Measurements from ENCODE around the gene ELK3.

The ELK3 gene

DNA sequence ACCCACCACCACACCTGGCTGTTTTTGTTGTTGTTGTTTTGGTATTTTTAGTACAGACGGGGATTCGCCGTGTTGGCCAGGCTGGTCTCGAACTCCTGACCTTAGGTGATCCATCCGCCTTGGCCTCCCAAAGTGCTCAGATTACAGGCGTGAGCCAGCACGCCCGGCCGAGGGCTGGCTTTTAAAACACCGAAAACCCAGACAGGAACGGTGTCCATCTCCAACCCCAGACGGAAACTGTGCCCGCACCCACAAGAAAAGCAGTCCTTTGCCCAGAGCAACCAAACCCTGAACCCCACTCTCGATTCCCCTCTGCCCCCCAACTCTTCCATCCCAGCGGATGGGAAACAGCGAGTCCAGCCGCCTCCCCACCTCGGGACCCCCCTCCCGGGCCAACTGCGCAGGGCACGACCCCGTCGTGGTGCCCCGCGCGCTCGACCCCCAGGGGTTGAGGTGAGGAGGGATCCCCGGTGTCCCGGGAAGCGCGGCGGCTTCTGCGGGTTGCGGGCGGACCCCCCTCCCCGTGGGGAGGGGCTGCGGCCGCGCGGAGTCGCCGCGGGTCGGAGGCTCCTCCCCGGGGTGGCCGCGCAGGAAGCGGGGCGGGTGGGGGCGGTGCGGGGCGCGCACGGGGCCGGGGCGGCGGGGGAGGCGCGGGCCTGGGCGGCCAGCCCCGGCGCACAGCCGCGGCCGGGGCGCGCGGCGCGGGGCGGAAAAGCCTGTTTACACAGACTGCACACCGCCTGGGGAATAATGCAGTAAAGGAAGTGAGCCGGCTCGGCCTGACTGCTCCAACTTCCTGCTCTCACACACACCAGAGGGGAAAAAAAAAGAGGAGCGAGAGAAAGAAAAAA lies at the start of gene ELK3:
TSS of gene ELK3 (plus strand) at position 651 of the 851 bp plus-strand sequence.
- peak; percentile 73 for DNase-seq

GRCh38 chr12:96146747-96147146 lies 47.4 kb upstream of the ELK3 start:
- DNase-seq: no peak

GRCh38 chr12:96150442-96150841 lies 43.7 kb upstream of the ELK3 start:
- no peak for DNase-seq

DNA sequence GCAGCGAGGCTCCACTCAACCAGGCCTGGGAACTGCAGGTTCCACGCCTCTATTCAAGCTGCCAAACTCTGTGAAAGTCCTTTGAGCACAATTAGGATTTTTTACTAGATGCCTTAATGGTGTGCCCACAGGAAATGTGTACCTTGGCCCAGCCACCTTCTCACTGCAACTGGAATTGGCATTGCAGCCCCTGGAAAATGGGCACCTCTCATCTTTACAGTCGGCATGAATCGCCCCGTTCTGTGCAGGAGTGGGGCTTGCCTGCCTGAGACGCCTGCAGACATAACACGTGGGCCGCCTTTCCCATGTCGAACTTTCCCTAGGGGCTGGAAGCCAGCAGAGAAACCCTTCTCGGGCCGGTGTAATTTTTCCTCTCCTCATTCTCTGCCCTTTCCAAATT lies 42.0 kb upstream of the ELK3 start:
- DNase-seq: no peak

DNA sequence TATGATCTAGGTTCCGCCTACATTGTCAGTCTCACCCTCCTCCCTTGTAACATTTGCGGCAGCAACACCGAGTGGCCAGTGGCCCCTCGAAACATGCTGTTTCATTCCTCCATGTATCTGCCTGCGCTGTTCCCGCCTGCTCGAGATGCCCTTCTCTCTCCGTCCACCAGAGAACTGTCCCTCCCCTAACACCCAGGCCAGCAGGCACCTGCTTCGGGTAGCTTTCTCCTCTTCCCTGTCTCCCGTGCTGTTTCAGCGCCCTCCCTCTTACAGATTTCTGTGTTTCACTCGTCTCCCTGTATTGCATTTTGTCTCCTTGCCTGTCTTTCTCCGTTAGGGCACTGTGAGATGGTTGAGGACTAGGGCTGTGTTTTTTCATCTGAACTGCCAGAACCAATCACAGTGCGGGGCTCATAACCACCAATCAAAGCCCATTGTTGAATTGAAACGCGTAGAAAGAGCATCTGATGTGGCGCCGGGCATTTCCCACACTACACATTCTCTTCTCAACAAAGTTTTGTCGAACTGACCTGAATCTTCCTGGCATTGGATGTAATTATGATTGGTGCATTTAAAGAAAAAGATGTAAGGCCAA lies 40.9 kb upstream of the ELK3 start:
- DNase-seq: no peak

GRCh38 chr12:96155181-96155580 lies 39.0 kb upstream of the ELK3 start:
- no peak for DNase-seq

- no peak for DNase-seq
These were observed 38.4 kb upstream of the ELK3 start for GRCh38 chr12:96155781-96156180.

GRCh38 chr12:96156211-96156610 lies 38.0 kb upstream of the ELK3 start:
- no peak for DNase-seq

GRCh38 chr12:96157427-96157826 lies 36.7 kb upstream of the ELK3 start:
- no peak for DNase-seq

- no peak for DNase-seq
These were observed 29.0 kb upstream of the ELK3 start for GRCh38 chr12:96164951-96165811.

GRCh38 chr12:96166765-96167164 lies 27.4 kb upstream of the ELK3 start:
- no peak for DNase-seq

DNA sequence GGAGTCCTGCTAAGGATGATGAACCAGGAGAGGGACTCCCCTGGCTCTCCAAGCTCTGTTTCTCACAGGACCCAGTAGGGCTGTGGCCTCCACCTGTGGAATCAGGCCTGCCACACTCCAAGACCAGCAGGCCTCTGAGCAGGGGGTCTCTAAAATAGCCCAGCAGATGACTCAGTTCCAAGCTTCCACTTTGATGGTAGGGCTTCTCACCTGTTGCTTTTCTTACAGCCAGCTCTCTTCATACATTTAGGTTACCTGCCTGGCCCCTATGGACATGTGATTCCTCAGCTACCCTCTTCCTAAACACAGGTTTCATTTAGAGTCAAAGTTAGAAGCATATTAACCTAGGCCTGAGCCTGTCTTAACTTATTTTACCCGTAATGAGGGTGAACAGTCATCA lies 26.7 kb upstream of the ELK3 start:
- no peak for DNase-seq

DNA sequence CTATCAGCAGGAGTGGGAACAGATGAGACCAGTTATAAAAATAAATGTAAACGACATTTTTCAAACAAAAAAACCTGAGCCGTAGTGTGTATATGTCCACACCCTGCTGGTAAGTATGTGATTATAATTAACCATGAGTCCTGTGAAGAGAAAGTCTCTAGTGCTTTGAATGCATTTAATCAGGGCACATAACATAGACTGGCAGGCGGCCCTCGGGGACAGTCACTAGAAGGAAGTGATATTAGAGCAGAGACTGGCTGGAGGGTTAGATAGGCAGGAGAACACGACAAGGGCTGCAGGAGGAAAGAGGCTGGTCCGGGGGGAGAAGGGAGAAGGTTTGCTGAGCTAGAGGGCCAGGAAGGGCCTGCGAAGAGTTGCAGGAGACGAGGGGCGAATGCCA lies 23.8 kb upstream of the ELK3 start:
- no peak for DNase-seq

GRCh38 chr12:96170762-96171161 lies 23.4 kb upstream of the ELK3 start:
- DNase-seq: no peak

GRCh38 chr12:96171905-96172304 lies 22.3 kb upstream of the ELK3 start:
- no peak for DNase-seq

DNA sequence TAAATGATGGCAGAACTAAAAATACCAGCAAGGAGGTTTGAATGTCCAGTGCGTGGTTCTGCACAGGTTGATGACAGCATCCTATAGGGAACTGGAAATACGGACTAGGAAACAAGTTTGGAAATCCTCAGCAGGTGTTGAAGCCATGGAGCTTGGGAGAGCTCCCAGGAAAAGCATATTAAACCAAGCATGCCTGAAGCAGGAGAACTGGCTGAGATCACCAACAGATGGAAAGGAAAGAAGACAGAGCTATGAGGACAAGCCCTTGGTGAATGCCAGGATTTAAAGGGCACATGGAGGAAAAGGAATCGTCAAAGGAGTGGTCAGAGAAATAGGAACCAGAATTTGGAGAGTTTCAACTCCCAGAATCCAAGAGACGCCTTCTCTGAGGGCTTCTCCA lies 21.2 kb upstream of the ELK3 start:
- DNase-seq: no peak

GRCh38 chr12:96176575-96176974 lies 17.6 kb upstream of the ELK3 start:
- DNase-seq: no peak

- peak; percentile 36 for DNase-seq
These were observed 17.2 kb upstream of the ELK3 start for GRCh38 chr12:96177013-96177412.

DNA sequence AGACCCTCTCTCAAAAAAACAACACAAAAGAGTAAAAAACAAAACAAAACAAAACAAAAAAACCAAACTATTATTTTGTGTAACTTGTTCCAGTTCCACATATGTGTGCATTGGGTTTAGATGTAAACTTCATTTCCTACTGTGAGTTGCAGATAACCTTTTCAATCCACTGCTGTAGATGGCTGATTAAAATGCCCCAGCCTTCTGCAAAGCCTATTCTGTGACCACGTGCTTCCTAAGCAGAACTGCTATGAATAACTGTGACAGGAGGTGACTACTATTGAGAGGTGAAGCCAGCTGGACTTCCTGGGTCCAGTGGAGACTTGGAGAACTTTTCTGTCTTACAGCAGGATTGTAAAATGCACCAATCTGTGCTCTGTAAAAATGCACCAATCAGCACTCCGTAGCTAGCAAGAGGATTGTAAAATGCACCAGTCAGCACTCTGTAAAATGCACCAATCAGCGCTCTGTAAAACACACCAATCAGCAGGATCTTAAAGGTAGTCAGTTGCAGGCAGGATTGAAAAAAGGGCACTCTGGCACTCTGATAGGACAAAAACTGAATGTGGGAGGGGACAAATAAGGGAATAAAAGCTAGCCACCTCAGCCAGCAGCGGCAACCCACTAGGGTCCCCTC lies 10.3 kb upstream of the ELK3 start:
- no peak for DNase-seq

DNA sequence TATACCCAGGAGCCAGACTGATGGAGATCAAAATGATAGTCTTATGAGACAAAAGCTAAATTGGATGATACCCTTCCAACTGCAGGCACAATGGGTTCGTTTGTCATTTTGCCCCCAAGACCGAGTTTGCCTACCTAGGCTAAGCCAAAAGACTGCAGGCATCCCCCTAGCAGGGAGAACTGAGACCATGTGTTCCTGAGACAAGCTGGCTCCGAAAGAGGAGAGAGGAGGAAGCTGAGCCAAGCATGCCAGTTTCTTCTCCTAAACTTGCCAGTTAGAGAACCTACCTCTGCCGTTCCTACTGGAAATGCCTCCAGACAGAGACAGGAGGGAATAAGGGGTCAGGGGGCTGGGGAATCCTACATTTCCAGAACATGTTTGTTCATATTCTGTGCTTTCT lies 8.3 kb upstream of the ELK3 start:
- DNase-seq: no peak

DNA sequence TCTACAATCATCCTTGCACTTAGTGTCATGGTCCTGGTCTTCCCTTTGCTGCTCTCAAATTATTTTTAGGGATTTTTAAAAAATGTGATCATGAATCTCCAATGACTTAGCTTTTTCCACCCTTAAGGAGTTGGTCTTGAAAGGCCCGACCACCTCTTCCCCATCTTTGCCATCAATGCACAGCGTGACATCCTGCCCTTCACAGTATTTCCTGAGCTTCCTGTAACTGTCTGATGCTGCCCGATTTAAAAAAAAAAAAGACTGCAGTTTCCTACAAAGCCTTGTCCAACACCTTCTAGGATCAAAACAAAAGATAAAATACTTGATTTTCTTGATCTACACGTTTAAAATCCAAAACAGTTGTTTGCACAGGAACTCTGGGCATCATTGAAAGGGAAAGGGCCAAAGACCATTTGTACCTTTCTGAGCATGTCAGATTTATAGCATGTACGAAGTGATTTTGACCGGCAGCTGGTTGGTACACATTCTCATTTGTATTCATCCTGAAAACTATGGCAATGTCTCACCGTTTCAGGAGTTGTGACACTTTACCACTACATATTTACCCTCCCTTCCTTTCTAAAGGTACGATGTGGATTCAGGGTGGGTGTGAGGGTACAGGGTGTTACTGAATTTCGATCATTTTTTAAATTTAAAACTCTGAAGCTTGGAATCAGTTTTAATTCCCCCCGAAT lies 7.4 kb upstream of the ELK3 start:
- DNase-seq: no peak

DNA sequence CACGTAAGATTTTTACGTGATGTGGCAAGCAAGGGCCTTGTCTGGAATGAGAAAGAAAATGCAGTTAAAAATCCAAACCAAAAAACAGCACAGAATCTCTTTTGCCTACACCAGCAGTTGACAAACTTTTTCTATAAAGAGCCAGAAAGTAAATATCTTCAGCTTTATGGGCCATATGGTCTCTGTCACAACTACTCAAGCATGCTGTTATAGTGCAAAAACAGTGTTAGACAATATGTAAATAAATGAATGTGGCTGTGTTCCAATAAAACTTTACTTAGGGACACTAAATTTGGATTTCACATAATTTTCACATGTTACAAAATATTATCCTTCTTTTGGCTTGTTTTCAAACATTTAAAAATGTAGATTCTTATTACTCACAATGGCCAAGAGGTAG lies 6.2 kb upstream of the ELK3 start:
- no peak for DNase-seq

GRCh38 chr12:96189781-96190180 lies 4.4 kb upstream of the ELK3 start:
- no peak for DNase-seq

All from CD4-positive, alpha-beta T cell treated with Interleukin-12 subunit alpha and Interleukin-12 subunit beta, for 1 hour (primary cell).